ENCODE results near the gene PPM1A. TPM values are rescaled to one million over a fixed set of nuclear protein-coding genes. Genes with fewer than 3 reads are reported as not detected.

PPM1A gene
- total RNA-seq, 1 experiment from 2014 or later, result 16.0 TPM

DNA sequence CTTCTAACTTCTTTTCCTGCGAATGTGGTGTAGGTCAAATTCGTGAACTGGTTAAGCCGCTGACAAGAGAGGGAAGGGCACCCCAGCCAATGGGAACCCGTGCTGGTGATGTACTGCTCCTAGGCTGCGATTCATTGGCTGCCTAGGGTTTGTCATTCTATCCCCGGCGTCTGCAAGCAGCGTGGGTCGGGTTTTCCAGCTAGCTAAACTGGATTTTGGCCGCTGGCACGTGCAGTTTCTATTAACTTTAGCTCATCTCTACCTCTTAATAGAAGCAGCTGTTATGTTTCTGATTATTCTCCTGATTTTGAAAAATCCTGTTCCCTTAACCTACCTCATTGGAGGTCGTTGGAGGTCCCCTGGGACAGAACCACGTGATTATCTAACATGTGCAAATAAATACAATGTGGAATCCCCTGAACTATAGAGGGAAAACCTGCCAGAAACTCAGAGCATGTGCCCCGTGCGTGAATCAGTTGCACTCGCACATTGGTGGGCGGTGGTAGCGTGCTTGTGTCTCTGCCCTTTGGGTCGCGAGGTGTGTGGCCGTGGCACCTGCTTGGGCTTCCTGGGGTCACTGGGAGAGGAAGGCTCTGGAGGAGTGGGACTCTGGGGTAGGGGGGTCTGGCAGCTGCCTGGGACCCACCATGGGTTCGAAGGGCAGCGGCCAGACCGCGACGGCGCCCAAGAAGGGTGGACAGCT lies 876 bp upstream of the PPM1A start:
- peak; percentile 88 for DNase-seq
- peak overlapping the region; percentile 61 for H3K4me3 ChIP-seq
- H3K36me3 ChIP-seq, result no peaks in the 10 kb centered on the region
- no peaks in the 10 kb centered on the region for H3K27me3 ChIP-seq
- H3K9me3 ChIP-seq, result no peaks in the 10 kb centered on the region

DNA sequence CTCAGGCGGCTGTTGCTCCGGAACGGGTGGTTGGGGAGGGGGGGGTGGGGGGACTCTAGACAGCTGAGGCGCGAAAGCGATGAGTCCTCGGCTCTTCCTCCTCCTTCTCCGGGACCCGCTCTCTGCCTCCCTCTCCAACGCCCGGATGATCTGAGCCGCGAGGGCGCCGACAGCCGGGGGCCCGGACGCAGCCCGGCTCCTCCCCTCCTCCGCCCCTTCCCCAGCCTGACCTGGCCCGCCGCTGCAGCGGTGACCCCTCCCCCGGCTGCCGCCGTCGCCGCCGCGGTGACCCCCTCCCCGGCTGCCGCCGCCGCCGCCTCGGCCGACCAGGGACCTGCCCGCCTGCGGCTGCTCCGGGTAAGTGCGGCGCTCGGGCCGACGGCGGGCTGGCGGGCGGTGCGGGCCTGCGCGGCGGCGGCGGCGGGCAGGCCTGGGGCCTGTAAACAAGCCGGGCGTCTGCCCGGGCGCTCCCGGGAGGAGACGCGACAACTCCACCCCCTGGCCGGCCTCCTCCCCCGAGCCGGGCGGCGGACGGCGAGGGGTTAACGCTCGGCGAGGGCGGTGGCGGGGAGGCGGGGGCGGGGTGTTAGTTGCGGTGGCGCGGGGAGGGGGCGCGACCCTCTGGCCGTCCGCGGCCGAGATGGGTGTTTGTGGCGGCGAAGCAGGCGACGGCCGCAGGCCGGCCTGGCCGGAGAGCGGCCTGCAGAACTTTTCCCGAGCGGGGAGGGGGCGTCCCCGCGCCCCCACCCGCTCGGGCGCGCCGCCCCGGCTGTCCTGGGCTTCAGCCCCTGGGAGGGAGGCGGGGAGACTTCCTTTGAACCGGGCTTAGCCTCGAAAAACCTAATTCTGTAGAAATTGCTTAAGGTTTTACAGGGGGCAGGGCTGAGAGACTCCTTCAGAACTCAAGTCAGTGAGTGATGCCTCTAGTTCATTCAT lies 568 bp downstream of the PPM1A start:
- Histone ChIP-seq H3K9me3 (no peaks in the 10 kb centered on the region), H3K27me3 (no peaks in the 10 kb centered on the region), H3K4me3 (peak overlapping the region; percentile 63), H3K36me3 (no peaks in the 10 kb centered on the region)
- DNase-seq, result peak; percentile 72

GRCh38 chr14:60250257-60251035 lies 1.4 kb downstream of the PPM1A start:
- Histone ChIP-seq H3K9me3 (no peaks in the 10 kb centered on the region), H3K36me3 (no peaks in the 10 kb centered on the region), H3K27me3 (no peaks in the 10 kb centered on the region), H3K4me3 (peak overlapping the region; percentile 63)
- DNase-seq, result peak; percentile 1

DNA sequence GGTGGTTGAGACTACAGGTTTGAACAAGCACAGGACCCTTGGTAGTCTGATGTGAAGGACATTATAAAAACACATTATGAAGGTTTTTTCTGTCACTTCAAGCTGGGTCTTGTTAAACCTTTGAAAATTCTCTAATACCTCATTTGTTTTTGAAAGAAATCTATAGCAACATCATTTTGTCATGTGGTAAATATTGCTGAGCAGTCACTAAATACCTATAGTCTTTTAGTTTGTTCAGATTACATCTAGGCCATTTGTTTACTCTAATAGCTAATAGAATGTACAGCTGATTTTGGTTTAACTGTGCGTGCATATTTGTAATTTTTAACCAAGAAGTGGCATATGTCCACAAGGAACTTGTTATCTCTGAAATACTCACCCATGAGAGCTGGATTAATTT lies 2.9 kb downstream of the PPM1A start:
- no peak for DNase-seq
- Histone ChIP-seq H3K9me3 (no peaks in the 10 kb centered on the region), H3K36me3 (no peaks in the 10 kb centered on the region), H3K4me3 (no peak overlapping the region), H3K27me3 (no peaks in the 10 kb centered on the region)

DNA sequence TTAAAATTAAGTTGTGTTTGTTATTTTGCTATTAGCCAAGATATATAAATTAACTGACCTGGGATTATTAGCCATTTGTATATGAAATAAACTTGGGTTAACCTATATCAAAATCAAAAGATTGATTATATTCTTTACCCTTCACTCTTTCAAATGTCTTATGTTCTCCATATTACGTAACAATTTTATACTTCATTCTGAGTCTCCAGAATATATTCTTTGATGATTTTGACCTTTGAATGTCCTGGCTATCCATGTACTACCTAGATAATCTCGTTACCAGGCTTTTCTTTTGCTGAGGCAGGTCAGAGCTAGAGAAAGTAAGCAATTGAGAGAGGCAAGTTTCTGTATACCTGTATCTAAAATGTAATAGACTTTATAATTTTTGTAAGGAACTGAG lies 3.6 kb downstream of the PPM1A start:
- Histone ChIP-seq H3K36me3 (no peaks in the 10 kb centered on the region), H3K27me3 (no peaks in the 10 kb centered on the region), H3K9me3 (no peaks in the 10 kb centered on the region), H3K4me3 (no peak overlapping the region)
- DNase-seq, result no peak

GRCh38 chr14:60253649-60254048 lies 4.6 kb downstream of the PPM1A start:
- Histone ChIP-seq H3K4me3 (no peak overlapping the region), H3K9me3 (no peaks in the 10 kb centered on the region), H3K36me3 (no peaks in the 10 kb centered on the region), H3K27me3 (no peaks in the 10 kb centered on the region)
- DNase-seq, result no peak

- Histone ChIP-seq H3K9me3 (no peaks in the 10 kb centered on the region), H3K36me3 (no peaks in the 10 kb centered on the region), H3K4me3 (no peak overlapping the region), H3K27me3 (no peaks in the 10 kb centered on the region)
- DNase-seq, result no peak
Observed at GRCh38 chr14:60254176-60254575, 5.2 kb downstream of the PPM1A start.

- H3K9me3 ChIP-seq, result no peaks in the 10 kb centered on the region; the same call in 1 of the 2 replicates
- H3K27me3 ChIP-seq, result no peaks in the 10 kb centered on the region
- no peak for DNase-seq
- H3K36me3 ChIP-seq, result no peaks in the 10 kb centered on the region
- no peak overlapping the region for H3K4me3 ChIP-seq
Observed at GRCh38 chr14:60257865-60258264, 8.8 kb downstream of the PPM1A start.

- DNase-seq, result no peak
- H3K27me3 ChIP-seq, result no peaks in the 10 kb centered on the region
Observed at GRCh38 chr14:60265163-60265562, 16.1 kb downstream of the PPM1A start.

DNA sequence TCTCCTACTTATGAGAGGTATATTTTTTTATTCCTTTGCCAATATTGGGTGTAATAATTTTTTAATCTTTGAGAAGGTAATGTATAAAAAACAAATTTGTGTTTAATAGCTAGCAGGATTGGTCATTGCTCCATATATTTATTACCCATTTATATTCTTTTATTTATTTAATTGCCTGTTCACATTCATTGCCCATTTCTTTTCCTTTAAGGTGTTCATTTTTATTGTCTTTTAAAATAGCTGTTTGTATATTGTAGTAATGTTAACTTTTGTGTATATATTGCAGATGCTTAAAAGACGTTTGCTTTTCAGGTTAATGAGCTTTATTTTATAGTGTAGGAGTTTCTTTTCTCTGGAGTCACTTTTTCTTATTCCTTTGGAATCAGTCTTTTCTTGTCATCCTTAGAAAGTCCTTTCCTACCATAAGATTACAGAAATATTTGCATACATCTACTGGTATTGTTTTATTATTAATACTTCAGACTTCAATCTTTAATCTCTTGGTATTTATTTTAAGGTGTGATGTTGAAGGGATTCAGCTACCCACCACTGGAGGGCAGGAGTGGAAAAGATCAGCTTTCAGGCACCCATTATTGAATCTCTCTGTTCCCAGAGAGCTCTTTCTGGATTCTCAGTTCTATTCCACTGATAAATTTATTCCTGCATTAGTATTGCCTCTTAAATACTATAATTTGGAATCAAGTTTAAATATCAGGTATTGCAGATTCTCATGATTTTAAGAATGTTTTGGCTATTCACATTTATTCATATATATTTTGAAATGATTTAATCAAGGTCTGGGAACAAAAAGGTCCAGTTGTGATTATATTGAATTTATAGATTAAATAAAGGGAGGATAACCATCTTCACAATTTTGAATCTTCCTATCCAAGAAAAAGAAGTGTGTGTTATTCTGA lies 17.3 kb downstream of the PPM1A start:
- H3K9me3 ChIP-seq, result peaks cover 7% of the 10 kb centered on the region
- peaks cover 5% of the 10 kb centered on the region; the same call in 1 of the 2 replicates for H3K36me3 ChIP-seq
- H3K27me3 ChIP-seq, result no peaks in the 10 kb centered on the region
- no peak for DNase-seq
- no peak overlapping the region for H3K4me3 ChIP-seq

More at GRCh38 chr14:60265163-60265562, 16.1 kb downstream of the PPM1A start:
- Histone ChIP-seq H3K36me3 (peaks cover 5% of the 10 kb centered on the region; the same call in 1 of the 2 replicates), H3K4me3 (no peak overlapping the region), H3K9me3 (peaks cover 7% of the 10 kb centered on the region)

DNA sequence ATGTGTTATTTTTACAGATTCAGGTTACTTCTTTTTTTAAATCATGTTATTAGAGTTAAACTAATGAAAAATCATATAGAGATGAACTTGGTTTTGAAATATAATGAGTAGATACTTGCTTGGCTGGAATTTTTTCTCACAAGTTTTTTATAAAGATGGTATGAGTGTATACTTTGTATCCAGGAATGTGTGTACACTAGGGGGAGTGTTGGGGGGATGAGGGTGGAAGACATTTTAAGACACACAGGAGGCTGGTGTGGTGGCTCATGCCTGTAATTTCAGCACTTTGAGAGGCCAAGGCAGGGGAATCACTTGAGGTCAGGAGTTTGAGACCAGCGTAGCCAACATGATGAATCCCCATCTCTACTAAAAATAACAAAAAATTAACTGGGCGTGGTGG lies 23.2 kb downstream of the PPM1A start:
- Histone ChIP-seq H3K36me3 (peaks cover 2% of the 10 kb centered on the region; the same call in 1 of the 2 replicates), H3K9me3 (no peaks in the 10 kb centered on the region), H3K4me3 (no peak overlapping the region), H3K27me3 (no peaks in the 10 kb centered on the region)
- no peak for DNase-seq

DNA sequence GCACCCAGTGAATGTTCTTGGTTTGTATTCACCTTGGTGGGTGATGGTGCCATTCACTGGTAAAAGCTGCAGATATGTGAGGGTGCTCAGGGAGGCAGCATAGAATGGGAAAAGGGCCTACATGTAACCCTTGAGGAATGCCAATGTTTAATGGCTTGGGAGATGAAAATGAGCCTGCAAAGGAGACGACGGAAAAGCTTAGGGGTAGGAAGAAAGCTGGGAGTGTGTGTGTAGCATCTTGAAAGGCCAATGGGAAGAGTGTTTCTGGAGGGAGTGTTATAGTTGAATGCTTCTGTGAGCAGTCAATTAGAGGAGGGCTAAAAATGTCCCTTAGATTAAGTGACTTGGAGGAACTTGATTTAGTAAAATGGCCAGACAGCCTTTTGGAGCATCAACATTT lies 24.9 kb downstream of the PPM1A start:
- DNase-seq, result no peak
- no peaks in the 10 kb centered on the region for H3K27me3 ChIP-seq
- no peaks in the 10 kb centered on the region for H3K36me3 ChIP-seq
- H3K4me3 ChIP-seq, result no peak overlapping the region
- H3K9me3 ChIP-seq, result no peaks in the 10 kb centered on the region

DNA sequence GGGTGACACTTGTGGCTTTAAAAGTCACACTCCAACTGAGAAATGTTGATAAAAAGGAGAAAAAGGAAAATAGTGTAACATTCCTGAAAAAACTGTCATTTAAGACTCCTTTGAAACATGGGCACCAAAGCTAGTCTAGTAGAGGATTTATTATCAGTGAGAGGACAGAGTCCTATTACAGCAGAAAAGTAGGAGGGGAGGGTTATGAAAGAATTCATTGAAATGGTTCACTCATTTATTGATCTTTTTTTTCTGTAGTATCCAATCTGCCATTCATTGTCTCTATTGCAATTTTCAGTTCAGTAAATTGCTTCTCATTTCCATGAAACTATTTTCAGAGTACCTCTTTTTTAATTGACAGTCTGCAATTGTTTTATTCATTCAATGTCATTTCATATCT lies 25.4 kb downstream of the PPM1A start:
- no peaks in the 10 kb centered on the region for H3K36me3 ChIP-seq
- no peak overlapping the region for H3K4me3 ChIP-seq
- no peaks in the 10 kb centered on the region for H3K9me3 ChIP-seq
- DNase-seq, result no peak
- H3K27me3 ChIP-seq, result no peaks in the 10 kb centered on the region

DNA sequence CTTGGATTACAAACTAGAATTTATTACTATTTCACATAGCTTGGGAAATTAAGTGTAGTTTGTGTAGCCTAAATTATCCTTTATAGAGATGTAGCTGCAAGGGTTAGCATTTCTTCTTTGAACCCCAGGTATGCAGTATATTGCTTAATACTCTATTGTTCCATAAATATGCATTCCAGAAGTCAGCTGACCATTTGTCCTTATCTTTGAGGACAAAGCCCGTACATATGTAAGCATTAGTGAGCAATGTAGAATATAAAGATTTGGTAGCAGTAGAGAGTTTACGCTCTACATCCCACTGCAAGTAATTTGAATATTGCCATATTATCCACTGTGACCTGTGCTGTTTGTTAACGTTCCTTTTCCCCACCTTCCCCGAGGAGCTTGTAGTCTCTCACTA lies 26.9 kb downstream of the PPM1A start:
- H3K27me3 ChIP-seq, result no peaks in the 10 kb centered on the region

DNA sequence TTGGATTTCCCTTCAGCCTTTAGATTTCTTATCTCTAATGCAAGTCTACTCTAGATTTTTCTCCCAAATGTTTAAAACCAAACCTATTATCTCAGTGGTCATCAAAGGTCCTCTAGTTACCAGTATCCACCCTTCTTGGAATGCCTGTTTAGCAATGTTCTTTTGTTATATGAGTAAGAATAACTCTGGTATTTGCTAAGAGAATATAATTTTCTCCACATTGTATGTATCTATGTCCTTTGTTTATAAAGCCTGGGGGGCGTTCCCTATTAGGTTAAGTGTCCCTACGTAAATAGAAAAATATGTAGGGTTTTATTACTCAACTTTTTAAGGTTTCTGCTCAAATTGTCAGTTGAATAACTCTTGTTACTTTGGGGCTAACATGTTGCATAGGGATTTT lies 27.3 kb downstream of the PPM1A start:
- Histone ChIP-seq H3K9me3 (no peaks in the 10 kb centered on the region), H3K36me3 (no peaks in the 10 kb centered on the region), H3K4me3 (no peak overlapping the region), H3K27me3 (no peaks in the 10 kb centered on the region)
- no peak for DNase-seq

More for the DNA sequence above, 26.9 kb downstream of the PPM1A start:
- Histone ChIP-seq H3K4me3 (no peak overlapping the region), H3K36me3 (no peaks in the 10 kb centered on the region), H3K9me3 (no peaks in the 10 kb centered on the region)
- no peak for DNase-seq

- H3K4me3 ChIP-seq, result no peak overlapping the region
- no peaks in the 10 kb centered on the region for H3K27me3 ChIP-seq
- H3K9me3 ChIP-seq, result no peaks in the 10 kb centered on the region
- H3K36me3 ChIP-seq, result no peaks in the 10 kb centered on the region
- DNase-seq, result no peak
Observed at GRCh38 chr14:60277605-60278190, 28.7 kb downstream of the PPM1A start.
